Measurements from ENCODE around the gene ESYT2.
"Not testable (repeated sequence)": the region's sequence is repeated elsewhere in the genome, so short reads cannot be mapped to it uniquely, and the experiment has no call there.

The ESYT2 gene

DNA sequence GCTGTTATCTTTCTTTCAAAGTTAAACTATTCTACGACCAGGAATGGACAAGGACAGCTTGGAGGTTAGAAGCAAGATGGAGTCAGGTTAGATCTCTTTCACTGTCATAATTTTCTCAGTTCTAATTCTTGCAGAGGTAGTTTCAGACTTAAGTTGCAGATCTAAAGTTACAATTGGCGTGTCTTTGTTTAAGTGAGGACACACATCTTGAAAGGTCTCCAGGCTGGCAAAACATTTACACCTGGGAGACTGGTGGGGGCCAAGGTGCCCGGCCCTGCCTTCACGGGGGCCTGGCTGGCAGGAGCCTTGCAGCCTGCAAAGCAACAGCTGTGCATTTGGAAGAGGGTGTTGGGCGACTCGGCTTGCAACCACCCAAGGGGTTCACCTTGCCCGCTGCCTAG lies 25.4 kb upstream of the ESYT2 start:
- DNase-seq, result no peak

DNA sequence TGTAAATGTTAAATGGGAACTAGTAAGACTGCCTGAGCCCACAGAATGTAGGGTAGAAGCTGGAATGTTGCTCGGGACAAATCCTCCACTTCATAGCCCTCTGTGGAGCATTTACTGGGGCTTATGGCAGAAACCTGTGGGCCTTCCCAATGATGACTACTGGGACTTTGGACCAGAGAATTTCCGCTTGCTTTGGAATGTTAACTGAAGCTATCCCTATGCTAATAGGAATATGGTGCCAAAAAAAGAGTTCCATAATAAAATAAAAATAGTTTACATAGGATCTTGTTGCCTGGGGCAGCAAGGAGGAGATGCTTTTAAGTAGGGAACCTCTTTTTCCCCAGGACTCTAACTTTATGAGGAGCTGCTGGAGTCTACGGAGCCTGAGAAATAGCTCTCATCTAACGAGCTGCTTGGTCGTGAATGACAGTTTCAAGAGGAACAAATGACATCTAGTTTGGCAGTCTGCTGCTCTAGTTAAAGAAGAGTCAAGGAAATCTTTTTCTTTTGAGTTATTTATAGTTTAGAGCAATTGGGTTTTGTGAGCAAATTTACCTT lies 21.3 kb upstream of the ESYT2 start:
- no peak for DNase-seq

DNA sequence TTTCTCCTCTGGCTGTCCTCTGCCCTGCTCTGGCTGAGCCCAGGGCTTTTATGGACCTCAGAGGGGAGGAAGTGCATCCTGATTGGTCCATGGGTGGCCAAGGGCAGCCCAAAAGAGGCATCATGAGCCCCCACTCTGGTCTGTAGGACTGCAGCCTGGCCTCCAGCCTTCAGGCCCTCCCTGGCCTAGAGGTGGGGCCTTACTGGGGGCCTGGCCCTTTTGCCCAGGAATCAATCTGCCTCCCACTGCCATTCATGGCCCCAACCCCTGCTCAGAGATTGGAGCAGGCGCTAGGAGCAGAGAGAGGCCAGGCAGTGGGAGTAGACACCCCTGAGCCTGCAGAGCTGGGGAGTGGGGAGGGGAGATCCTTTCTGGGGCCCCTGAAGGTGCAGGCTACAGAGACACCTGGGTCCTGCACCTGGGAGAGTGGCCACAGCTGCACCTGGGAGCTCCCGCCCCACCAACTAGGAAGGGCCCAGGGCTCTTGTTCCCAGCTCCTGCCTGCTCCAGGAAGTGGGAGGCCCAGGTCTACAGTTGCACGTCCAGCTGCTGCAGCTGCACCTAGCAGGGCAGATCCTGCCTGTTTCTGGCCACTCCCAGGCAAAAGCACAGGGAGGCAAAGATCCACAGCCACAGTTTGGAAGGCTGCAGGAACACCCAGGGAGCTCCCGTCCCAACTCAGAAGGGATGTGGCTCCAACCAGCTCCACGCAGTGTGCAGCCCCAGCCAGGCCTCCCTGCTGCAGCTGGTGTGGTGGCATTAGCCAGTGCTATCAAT lies 20.6 kb upstream of the ESYT2 start:
- DNase-seq, result no peak

DNA sequence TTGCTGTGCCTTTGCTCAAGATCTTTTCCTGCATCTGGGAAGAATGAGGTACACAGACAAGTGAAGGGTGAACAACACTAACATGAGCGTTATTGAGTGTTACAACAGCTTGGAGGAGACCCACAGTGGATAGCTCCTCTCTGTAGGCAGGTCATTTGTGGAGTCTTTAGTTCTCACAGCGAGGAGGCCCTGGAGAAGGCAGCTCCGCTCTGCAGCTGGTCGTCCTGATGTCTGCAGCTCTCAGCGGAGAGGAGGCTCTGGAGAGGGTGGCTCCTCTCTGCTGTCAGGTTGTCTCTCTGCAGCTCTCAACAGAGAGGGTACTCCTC lies 20.1 kb upstream of the ESYT2 start:
- DNase-seq, result no peak

DNA sequence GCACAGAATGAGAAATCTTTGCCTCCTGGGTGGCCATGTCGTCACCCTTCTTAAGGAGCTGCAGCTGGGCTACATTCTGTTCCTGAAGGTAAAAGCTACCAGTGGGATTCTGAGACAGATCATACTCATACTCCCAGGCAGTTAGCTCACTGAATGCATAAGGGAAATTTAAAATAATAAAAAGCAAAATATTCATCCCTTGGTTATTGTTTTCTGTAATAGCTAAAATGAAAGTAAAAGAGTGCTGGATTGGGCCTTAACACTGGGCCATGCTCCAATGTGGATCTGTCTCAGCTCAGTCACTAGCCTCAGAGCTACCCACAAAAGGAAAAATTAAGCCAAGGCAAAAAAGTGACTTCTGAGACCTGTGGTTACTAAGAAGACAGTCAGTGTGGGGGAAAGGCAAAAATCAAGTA lies 18.1 kb upstream of the ESYT2 start:
- DNase-seq, result no peak

DNA sequence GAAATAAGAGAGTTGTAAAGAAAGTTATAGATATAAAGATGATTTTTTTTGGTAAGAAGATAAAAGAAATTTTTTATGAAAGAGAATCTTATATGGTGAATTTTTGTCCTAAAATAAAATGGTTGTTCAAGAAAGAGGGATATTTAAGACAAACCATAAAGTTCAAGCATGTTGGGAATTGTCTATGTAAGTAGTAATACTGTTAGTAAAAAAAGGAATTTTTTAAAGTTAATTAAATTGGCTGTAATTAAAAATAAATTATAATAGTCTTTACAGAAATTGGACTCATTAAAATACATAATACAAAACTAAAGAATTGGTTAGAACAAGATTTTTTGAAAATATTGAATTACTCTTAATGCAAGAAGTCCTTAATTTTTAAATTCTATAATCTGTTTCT lies 17.0 kb upstream of the ESYT2 start:
- no peak for DNase-seq

DNA sequence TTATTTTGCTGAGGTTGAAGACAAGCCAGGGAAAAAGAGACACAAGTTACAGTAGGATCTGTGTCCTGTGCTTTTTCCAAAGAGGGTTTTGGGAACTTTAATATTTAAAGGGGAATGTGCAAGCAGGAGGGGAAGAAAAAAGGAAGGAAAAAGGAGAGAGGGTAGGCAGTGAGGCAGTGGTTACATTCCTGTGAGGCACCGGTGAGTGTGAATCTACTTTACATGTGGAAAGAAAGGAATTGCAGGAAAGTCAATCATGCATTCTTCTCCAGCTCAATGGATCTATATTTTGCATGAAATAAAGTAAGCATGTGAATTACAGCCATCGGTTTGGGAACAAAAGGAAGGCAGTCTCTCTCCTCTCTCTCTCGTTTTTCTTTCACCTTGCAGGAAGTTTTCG lies 14.5 kb upstream of the ESYT2 start:
- DNase-seq, result no peak

DNA sequence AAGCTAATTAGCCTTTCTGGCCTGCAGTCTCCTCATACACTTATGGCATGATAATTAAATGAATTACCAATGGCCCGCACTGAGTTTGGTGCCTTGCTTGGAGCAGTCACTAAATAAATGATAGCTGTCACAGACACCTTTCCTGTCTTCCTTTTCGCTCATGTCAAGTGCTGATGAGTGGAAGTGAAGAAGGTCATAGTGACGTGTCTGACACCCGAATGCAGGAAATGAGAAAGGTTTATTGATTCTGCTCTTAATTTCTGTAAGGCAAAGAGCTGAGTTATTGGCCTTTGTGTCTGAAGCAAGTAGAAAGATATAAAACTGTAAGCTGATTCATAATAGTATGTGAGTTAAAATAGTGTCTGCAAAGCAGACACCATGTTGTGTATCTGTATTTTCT lies 13.2 kb upstream of the ESYT2 start:
- DNase-seq, result no peak

DNA sequence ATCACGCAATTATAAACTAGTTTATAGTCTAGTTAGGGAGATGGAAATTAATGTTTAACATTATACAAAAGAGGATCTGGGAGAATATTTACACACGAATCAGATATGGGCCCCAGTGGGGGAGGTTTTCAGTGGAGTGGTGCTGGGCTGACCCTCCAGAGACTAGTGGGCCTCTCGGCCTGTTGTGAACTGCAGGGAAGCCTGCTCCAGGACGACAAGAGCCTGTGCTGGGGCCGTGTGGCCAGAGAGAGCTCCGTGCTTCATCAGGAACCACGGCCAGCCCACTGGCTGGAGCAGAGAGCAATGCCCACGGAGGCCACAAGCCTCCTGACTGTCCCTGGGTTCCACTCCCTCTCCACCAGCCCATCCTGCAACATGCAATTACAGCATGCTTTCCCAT lies 11.3 kb upstream of the ESYT2 start:
- DNase-seq, result no peak

DNA sequence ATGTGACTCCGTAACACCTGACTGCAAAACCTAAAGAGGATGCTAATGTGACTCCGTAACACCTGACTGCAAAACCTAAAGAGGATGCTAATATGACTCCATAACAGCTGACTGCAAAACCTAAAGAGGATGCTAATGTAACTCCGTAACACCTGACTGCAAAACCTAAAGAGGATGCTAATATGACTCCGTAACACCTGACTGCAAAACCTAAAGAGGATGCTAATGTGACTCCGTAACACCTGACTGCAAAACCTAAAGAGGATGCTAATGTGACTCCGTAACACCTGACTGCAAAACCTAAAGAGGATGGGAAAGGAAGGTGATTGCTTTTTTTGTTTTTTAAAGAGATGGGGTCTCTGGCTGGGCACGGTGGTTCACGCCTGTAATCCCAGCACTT lies 9.9 kb upstream of the ESYT2 start:
- DNase-seq, result not testable (repeated sequence)

DNA sequence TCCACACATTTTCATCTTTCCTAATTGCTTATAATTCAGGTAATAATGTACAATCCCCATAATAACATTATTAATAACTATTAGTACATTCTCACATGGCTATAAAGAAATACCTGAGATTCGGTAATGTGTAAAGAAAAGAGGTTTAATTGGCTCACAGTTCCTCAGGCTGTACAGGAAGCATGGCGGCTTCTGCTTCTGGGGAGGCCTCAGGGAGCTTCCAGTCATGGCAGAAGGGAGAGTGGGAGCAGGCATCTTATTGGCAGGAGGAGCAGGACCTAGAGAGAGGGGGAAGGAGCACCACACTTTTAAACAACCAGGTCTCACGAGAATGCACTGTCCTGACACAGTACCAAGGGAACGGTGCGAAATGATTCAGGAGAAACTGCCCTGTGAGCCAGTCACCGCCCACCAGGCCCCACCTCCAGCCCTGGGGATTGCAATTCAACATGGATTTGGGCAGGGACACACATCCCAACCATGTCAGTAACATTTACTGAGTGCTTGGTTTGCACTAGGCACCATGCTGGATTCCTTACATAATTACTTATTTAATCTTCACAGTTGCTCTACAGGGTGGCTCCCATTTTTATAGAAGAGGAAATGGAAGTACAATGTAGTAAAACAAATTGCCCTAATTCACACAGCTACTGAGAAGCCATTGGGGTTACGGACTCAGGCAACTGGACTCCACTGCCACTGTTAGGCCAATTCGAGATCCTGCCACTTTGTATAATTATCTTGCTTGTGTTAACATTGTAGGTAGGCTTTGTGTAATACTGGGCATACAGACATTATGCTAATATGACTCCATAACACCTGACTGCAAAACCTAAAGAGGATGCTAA lies 8.7 kb upstream of the ESYT2 start:
- no peak for DNase-seq

DNA sequence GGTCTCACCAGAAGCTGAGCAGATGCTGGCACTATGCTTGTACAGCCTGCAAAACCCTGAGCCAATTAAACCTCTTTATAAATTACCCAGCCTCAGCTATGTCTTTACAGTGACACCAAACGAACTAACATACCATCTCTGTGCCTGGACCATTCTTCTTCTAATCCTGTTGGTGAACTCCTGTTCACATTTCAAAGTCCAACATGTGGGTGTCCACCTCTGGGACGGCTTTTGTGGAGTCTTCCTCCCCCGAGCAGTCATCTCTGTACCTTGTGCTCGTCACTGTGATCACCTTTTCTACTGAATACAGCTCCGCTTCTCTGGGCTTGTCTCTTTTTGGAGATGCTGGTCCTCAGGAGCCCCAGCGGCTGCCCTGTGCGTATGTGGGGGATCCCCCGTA lies 7.4 kb upstream of the ESYT2 start:
- no peak for DNase-seq

DNA sequence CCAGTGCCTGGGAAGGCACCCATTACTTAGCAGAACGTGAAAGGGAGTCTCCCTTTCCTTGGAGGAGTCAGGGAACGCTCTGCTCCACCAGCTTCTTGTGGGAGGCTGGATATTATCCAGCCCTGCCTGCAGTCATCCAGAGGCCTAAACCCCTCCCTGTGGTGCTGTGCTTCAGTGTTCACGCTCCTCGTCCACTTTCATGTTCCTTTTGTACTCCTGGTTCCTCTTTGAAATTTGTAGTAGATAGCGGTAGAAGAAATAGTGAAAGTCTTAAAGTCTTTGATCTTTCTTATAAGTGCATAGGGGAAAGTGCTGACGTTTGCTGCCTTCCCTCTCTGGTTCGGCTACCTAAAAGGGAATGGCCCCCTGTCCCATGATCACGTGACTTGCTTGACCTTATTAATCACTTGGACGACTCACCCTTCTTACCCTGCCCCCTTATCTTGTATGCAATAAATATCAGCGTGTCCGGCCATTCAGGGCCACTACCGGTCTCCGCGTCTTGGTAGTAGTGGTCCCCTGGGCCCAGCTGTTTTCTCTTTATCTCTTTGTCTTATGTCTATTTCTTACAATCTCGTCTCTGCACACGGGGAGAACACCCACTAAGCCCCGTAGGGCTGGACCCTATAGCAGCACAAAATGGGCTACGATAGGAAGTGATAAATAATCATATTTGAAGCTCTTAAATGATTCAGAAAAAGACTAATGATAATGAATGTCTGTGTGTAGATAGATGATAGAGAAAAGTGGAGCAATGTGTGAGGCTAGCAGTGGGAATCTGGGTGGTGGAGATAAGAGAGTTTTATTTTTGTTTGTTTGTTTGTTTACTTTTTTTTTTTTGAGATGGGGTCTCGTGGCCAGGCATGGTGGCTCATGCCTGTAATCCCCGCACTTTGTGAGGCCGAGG lies 5.8 kb upstream of the ESYT2 start:
- DNase-seq, result no peak

DNA sequence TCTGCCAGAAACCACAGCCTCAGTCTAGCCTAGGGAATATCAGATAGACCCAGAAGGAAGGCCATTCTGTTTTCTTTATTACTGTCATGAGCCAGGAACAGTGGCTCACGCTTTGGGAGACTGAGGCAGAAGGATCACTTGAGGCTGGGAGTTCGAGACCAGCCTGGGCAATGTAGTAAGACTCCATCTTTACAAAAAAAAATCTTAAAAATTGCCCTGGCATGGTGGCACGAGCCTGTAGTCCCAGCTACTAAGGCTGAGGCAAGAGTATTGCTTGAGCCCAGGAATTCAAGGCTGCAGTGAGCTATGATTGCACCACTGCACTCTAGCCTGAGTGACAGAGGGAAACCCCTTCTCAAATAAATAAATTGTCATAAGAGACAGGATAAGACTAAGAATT lies 3.7 kb upstream of the ESYT2 start:
- no peak for DNase-seq

DNA sequence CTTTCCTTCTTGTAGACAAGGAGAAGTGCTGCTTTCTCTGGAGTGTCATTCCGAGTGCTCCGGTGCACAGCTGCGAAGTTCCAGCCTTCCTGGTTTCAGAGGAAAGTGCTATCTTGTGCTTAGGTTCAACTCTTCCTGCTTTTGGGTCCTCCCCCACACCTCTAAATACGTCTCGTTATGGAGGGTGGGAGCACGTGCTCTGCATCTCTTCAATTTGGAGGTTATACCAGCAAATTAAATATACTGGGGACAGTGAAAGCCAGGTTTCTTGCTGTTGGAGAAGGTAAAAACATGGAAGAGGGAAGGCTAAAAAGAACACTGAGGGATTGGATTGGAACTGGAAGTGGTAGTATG lies 2.4 kb upstream of the ESYT2 start:
- DNase-seq, result no peak

DNA sequence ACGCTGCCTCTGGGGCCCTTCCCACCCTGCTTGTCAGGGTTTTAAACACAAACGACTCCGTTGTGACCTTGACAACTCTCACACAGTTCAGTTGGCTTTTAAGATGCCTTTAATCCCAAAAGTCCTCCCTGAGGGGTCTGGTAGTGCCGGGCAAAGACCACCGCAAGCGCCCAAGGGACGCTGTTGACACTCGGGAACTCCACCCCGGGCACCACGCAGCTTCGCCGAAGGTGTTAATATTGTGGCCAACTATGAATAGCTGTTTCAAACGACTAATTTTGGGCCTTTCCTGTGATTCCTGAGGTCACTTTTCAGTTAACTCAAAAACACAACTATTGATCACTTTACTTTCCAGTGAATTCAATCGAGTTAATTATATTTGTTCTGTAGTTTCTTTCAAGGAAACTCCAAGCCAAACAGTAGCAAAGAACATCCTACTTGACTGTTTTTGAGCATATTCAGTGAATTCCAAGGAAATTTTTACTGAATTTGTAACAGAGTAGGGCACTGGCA lies 958 bp upstream of the ESYT2 start:
- DNase-seq, result no peak

DNA sequence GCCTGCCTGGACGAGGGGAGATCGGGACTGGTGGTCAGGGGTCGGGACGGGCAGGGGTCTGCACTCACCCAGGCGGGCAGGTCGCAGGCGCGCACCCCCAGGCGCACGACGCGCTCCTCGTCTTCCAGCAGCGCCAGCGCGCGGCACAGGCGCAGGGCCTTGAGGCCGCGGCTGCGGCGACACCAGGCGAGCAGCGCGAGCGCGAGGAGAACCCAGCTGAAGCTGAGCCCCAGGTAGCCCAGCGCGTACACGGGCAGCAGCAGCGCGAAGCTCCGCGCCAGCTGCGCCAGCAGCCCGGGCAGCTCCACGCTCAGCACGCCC lies 328 bp downstream of the ESYT2 start:
- no peak for DNase-seq

DNA sequence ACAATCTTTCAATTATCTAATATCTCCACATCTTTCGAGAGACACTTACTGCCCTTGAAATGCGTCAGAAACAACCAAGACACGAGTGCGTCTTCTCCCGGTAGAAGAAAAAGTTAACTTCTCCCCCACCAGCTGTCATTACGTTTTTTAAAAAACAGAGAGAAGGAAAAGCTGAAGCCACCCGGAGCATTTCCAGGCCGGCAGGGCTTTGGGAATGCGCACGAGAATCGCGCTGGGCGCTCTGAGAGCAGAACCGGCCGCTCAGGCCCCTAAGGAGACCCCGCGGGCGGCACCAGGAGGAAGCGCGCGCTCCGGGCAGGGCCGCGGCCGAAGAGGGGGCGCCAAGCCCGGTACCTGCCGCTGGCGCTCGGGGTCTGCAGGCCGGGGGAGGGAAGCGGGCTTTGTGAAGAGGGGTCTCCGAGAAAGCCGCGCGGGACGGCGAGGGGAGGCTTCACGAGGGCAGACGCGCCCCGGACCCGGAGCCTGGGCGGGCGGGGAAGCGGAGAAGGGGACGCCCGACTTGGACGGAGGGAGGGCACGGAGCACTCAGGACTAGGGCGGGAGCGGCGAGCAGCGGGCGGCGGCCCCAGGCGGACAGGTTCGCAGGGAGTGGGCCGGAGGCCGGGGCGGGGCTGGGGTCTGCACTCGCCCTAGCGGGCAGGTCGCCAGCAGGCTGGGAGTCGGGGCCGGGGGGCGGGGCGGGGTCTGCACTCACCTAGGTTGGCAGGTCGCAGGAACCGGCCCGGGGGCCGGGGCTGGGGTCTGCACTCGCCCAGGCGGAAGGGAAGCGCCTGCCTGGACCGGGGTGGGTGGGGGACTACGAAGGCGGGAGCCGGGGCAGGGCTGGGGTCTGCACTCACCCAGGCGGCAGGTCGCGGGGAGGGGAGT lies 932 bp downstream of the ESYT2 start:
- DNase-seq, result no peak

DNA sequence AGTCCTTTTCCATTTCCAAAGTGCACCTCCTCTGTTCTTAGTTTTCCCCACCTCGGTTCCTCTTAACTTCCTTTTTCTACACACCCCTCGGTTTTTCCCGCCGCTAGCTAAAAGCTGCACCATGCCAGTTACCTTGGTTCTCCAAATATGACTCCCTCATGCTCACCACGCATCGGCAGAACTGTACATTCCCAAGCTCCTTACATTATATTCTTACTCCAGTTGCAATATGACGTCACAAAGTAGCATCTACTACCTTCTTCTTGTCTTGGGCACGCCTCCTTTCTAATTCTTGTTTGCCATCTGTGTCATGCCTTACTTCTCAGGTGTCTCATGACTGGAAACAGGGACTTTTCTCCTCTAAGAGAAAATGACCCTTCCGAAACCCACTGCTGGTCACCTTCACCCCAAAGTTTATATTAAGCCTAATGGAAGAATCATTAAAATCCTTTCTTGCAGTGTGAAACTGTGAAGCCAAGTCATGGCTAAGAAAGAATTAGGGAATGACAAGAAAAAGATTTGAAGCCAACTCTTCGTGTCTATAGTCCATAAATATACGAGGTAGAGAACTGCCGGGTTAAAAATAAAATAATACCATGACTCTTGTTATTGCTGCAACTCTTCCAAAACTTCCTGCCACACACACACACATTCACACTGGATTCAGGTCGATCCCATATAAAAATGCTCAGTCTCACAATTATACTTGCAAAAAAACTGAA lies 1.7 kb downstream of the ESYT2 start:
- DNase-seq, result peak in 1 of 2 donors; percentile 13

DNA sequence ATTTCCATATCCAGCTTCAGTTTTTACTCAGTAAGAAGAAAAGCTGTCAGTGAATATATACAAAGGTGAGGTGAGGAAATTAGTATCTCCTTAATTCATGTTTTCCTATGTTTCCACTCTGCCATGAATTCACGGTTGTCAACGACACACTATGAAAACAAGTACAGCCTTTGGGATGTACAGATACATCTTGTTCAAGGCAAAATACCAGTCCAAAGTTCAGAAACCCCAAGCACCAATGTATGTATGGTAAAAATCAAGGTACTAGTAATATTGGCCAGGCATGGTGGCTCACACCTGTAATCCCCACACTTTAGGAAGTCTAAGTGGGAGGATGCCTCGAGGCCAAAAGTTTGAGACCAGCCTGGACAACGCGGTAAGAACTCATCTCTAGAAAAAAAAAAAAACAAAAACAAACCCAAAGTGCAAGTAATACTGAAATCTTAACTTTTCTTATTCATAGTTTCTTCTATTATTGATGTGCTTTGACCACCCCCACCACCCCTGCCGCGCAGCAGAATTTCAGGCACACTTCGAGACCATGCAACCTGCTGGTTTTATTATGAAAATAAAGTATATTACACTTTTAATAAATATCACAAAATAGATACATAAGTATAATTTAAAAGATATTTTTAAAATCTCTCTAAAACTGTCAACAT lies 3.5 kb downstream of the ESYT2 start:
- no peak for DNase-seq

DNA sequence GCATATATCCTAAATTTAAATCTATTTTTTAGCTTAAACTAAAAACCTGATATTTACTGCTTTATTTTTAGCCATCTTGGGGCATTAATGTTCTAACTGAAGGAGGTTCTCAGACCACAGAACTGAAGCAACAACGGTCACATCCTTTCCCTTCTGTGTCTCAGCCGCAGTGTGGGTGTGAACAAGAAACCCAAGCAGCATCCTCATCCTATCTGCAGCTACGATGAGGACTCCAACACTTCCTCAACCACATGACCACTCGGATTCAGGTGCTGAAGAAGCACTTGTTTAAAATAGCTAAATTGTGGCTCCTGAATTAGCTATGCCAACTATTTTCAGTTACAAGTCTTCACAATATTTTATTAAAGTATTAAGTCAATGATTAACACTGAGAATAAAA lies 5.3 kb downstream of the ESYT2 start:
- peak in 1 of 2 donors; percentile 76 for DNase-seq

Measured in bone marrow (tissue), 2 donors.